GM18499 (cell line): ENCODE data around the gene RPS14.
"Not testable (repeated sequence)": the region's sequence is repeated elsewhere in the genome, so short reads cannot be mapped to it uniquely, and the experiment has no call there.

Experiments used
- ATAC-seq: cut with Tn5 transposase; IDR thresholded peaks from one replicate; pipeline ENCODE4 v1.9.1; 2021; ENCODE audit warnings: moderate number of reproducible peaks; ENCODE audit not compliant: insufficient read depth, unreplicated experiment

The RPS14 gene

GRCh38 chr5:150447188-150447587 is 2.4 kb downstream of the RPS14 start:
- ATAC-seq, result no peak

GRCh38 chr5:150446583-150446982 is 3.0 kb downstream of the RPS14 start:
- ATAC-seq, result no peak

GRCh38 chr5:150446088-150446487 is 3.5 kb downstream of the RPS14 start:
- ATAC-seq, result no peak

- ATAC-seq, result no peak
Measured at GRCh38 chr5:150444770-150445169, 4.8 kb downstream of the RPS14 start.

- ATAC-seq, result no peak
Measured at GRCh38 chr5:150443242-150444075, 6.1 kb downstream of the RPS14 start.

- no peak for ATAC-seq
Measured at GRCh38 chr5:150442699-150443080, 6.8 kb downstream of the RPS14 start.

- no peak for ATAC-seq
Measured at GRCh38 chr5:150441813-150442698, 7.5 kb downstream of the RPS14 start.

- ATAC-seq, result no peak
Measured at GRCh38 chr5:150440948-150441812, 8.4 kb downstream of the RPS14 start.

GRCh38 chr5:150438873-150439546 is 10.5 kb downstream of the RPS14 start:
- no peak for ATAC-seq

GRCh38 chr5:150436141-150436680 is 13.3 kb downstream of the RPS14 start:
- ATAC-seq, result peak; percentile 89

- ATAC-seq, result no peak
Measured at GRCh38 chr5:150434464-150434863, 15.1 kb downstream of the RPS14 start.

- ATAC-seq, result no peak
Measured at GRCh38 chr5:150431574-150431973, 18.0 kb downstream of the RPS14 start.

GRCh38 chr5:150431048-150431447 is 18.5 kb downstream of the RPS14 start:
- no peak for ATAC-seq

- ATAC-seq, result no peak
Measured at GRCh38 chr5:150429410-150429873, 20.1 kb downstream of the RPS14 start.

GRCh38 chr5:150428978-150429377 is 20.6 kb downstream of the RPS14 start:
- no peak for ATAC-seq

GRCh38 chr5:150428106-150428876 is 21.2 kb downstream of the RPS14 start:
- no peak for ATAC-seq

- ATAC-seq, result not testable (repeated sequence)
Measured at GRCh38 chr5:150426165-150426564, 23.4 kb downstream of the RPS14 start.

GRCh38 chr5:150422758-150423157 is 26.8 kb downstream of the RPS14 start:
- no peak for ATAC-seq

- ATAC-seq, result no peak
Measured at GRCh38 chr5:150422075-150422474, 27.5 kb downstream of the RPS14 start.
